HG02759 (cell line): Measurements from ENCODE around the gene UGT1A10.

Experiments used
- ATAC-seq: cut with Tn5 transposase; IDR thresholded peaks from one replicate; pipeline ENCODE4 v1.9.1; 2021; ENCODE audit warnings: mild to moderate bottlenecking, moderate library complexity; ENCODE audit not compliant: unreplicated experiment

Gene UGT1A10

DNA sequence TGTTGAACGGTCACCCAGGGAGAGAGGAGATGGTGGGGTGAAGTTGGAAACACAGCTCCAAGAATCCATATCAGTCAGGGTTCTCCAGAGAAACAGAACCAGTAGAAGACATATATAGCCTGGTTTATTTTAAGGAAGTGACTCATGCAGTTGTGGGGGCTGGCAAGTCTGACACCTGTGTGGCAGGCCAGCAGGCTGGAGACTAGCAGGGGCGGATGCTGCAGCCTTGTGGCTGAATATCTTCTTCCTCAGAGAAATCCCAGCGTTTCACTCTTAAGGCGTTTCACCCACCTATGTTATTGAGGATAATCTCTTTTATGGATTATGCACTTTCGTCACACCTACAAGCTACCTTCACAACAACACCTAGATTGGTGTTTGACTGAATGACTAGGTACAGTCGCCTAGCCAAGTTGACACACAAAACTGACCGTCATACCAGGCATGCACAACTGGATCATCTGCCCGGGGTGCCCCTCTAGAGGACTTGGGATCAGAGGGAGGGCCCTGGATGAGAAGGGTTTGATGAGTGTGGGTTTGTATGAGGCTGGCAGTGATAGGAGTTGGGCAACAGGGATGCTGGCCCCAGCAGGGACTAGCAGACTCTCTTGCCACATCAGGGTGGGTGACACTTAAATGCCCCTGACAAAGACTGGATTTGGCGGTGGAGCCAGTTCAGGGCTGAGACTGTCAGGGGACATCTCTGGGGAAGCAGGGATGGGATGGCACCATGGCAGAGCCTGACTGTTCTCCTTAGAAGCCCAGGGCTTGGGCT is 165.3 kb downstream of the UGT1A10 start:
- no peak for ATAC-seq

DNA sequence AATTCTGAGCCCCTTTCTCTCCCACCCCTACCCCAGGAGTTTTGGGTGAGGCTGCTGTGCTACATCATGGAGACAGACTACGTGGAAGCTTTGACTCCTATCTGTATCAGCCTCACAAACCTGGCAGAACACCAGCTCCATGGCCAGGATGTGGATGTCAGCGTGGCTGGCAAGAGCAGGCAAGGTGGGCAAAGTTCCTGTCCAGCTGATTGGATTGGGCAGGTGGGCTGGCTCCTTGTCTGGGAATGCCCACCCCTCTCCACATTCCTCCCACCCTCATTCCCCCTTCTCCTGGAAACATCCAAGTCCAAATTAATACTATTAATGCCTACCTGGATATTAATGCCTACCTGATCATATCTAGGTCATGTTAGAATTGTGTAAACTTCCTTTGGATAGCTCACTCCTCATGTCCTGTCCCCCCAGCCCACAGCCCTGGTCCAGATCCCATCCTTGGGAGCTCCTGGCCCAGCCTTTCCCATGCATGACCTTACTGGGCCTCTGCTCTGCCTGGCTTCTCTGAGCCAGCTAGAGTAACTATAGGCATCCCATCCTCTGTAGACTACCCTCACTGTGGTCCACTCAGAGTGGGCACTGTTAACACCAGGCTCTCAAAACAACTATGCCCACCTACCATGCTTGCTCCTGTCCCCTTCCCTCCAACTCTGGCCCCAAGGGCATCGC is 166.0 kb downstream of the UGT1A10 start:
- no peak for ATAC-seq

DNA sequence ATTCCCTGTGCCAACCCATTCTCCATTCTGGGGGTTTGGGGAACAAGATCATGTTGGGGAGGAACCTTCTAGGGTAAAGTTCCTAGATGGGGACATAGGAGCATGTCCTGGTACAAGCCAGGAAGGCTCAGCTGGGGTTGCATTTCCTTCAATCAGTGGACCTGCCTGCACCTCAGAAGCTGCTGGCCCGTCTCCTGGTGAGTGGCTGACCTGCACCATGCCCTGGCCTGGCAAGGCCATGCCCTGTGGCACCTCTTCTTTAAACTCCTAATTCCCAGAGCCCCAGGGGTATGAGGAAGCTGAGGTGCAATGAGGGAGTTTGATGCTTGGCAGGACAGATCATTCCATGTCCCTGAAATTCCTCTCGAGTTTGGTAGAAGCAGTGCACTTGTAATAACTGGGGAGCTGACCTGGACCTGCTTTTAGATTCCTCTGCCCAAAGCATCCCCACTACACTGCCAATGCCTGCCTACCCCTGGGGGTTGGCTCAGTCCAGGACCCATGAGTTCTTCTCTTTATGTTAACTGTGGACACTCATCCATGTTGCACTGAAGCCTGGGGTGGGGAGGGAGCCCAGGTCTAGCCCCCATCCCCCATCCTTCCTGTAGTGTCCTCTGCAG is 167.2 kb downstream of the UGT1A10 start:
- ATAC-seq: no peak

DNA sequence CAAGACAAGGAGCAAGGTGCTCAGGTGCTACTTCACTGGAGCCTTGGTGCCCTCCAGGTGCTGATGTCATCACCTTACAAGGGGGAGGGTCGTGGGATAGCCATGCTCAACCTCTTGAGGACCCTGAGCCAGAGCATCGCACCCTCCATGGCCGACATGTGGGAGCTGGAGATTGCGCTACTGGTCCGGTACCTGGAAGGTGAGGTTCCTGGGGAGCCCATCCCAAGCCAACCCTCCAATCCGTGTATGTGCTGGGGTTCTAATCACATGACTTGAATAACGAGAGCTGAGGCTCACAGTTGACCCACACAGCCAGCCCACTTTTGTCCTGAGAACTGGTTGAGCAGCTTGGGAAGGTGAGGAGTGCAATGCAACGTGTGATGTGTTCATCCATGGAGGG is 167.7 kb downstream of the UGT1A10 start:
- ATAC-seq: no peak

DNA sequence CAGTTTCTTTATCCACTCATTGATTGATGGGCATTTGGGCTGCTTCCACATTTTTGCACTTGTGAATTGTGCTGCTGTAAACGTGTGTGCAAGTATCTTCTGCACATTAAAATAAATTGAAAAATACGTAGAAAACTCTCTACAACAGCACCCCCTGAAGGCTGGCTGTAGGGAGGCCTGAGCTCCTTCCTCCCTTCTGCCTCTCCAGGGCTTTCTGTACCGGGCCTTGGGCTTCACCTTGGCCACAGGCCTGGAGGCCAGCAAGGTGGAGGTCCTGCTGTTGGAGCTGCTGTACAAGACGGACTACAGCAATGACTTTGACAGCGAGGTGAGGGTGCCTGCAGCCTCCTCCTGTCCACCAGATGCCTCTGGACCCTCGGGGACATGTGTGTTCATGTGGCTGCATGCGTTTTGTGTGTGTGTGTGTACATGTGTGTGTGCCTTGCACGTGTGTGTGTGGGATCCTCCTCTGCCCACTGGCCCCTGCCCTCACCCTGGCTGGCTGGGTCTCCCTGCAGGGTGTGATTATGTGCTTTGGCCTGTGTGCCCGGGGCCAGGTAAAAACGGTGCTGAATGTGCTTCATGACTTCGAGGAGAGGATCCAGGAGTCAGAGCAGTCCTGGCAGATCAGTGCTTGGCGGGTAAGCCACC is 171.1 kb downstream of the UGT1A10 start:
- no peak for ATAC-seq

DNA sequence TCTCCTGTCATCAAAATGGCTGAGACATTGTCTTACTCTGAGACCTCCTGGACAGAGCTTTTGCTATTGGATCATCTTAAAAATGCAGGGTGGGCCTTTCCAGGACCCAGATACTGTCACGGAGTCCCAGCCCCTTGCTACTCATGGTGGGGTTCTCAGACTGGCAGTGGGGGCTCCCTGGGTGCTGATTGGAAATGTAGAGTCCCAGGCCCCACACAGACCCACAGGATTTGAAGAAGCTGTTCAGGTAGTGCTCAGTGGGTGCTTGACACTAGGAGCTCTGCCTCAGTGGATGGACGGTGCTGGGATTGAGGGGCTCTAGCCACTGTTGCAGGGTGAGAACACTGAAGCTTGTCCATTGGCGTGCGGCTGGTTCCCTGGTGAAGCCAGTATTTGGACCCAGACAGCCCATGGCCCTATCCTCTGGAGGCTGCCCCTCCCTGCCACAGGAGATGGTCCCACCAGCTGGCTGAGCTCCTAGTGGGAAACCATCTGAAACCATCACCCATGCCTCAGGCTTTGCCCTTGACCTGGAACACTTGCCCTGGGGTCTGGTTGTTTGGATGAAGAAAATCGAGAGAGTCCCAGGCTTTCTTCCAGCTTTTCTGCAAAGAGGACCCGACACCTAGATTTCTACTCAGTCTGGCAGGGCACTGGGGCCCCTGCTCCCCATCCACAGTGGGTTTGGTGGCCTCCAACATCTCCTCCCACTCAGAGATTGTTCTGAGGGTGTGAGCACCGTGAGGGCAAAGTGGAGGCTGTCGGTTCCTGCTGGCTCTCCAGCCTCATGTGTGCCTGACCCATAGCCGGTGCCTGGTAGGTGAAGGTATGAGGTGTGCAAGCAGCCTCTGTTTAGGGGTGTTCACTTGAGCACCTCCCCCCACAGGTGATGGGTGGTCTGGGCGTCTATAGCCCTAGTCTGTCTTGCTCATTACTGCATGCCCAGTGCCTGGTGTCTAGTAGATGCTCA is 172.0 kb downstream of the UGT1A10 start:
- ATAC-seq: no peak

DNA sequence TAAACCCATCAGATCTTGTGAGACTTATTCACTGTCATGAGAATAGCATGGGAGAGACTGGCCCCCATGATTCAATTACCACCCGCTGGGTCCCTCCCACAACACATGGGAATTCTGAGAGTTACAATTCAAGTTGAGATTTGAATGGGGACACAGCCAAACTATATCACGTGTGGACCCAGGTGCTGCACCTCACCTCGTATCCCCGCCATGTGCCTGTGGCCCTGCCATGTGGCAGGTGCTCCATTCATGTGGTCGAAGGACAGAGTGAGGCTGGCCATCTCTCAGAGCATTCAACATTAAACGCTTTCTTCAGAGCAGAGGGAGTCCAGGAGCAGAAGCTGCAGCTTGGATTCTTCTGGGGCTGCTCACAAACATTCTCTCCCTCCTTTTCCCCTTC is 174.1 kb downstream of the UGT1A10 start:
- ATAC-seq: no peak

DNA sequence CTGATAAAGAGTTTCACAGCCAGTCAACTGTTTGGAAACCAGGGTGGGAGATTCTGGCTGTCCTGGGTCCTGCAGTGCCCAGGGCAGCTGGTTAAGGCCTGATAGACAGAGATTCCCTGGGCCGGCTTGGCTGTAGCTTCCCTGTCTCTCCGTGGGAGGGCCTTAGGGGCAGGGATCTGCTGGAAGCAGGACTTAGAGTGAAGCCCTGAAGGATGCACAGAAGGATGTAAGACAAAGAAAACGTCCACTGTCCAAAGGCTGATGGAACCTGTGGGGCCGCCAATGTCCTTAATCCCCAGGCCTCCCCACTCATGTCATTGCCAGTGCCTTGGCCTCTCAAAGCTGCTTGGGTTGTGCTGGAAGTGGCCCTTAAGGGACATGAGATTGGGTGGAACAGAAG is 174.8 kb downstream of the UGT1A10 start:
- ATAC-seq: no peak

DNA sequence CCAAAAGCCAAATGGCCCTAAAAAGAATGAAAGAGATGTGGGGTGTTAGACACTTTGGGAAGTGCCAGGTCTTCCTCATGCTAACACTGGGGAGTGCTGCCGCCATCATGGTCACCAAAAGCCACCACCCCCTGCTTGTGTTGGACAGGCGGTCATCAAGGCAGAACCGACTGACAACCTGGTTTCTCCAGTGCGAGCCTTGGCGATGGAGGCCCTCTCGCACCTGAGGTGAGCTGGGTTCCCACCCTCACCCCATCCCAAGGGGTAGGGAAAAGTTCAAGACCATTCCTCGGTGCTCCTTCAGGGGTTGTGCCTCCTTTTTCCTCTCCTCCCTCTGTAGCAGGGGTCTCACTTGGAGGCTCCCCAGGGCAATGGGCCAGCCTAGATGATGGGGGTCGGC is 175.5 kb downstream of the UGT1A10 start:
- no peak for ATAC-seq

DNA sequence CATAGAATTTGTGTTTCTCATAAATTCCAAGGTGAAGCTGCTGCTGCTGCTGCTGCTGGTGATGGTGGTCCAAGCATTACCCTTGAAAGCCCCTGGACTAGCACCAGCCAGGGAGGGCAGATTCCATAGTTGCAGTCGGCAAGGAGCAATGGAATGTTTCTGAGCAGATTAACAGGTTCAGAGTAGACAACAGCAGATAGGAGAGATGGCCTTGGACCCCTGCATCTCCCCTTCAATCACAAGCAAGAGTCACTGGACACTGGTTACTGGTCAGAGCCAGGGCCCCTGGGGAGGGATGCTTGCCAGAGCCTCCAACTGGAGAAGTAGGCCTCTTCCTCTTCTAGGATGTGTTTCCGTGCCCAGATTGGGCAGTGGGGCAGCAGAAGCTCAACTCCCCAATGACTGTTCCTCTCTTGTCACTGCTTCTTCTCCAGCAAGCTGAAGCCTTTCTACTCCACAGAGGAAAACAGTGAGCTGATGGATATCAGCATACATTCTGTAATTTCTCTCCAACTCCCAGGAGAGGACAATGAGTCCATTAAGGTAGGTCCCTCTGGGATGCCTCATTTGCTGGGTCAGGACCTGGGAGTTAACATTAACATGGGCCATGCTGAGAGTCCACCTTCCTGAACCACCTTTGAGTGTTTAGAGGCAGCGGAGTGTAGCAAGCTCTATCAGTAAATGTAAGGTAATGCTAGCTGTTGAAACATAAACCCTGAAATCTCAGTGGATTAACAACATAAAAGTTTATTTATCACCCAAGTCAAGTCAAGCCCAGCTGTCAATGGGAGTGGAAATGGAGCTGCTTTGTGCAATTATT is 177.2 kb downstream of the UGT1A10 start:
- ATAC-seq: no peak

DNA sequence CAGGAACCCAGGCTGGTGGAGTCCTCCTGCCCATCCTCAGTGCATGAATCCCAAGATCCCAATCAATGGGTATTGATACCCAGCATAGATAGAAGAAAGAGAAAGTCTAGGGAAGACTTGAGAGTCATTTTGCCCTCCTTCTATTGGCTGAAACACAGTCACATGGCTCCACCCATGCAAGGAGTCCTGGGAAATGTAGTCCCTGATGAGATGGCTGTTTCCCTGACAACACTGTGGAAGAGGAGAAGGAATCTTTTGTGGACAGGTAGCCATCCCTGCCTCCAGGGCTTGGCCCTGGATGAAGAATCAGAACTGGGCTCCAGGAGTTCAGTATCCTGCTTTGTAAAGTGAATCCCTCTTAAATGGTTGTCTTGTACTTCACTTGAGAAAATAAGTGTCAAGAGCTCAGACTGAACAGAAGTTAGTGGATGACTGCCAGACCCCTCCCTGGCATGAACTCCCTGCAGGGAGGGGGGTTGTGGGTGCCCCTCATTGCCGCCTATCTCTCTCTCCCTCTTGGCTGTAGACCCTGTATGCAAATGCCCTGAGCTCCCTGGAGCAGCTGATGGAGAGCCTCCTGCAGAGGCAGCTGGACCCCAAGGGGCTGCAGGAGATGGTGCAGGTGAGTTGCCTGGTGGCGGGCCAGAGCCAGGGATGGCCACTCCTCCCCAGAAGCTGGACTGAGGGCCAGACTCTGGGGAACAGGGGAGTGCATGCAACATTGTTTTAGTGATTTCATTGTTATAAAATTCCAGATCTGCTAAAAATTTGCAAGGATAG is 178.0 kb downstream of the UGT1A10 start:
- ATAC-seq: no peak

DNA sequence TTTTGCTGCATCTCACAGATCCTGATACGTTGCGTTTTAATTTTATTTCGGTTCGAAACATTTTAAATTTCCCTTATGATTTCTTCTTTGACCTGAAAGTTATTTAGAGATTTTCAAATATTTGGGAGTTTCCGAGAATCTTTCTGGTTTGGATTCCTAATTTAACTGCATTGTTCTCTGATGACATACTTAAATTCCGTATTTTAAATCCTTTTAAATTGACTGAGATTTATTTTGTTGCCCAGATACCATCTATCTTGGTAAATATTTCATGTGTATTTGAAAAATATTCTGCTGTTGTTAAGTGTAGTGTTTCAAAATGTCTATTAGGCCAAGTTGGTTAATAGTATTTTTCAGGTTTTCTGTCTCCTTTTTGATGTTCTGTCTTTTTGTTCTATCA is 179.6 kb downstream of the UGT1A10 start:
- no peak for ATAC-seq

DNA sequence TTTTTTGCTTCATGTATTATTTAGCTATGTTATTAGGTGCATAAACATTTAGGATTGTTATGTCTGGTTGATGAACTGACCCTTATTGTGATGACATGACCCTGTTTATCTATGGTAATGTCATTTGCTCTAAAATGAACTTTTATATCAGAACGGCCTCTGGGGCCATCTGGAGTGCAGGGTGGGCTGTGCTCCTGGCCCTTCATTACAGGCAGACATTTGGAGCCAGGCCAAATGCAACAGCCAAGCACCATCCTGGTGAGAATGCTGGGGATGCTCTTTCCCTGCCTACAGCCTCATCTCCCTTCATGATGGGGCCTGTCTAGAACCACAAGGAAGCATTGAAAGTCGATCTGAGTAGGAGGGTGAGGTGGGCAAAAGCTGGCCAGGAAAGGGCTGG is 180.1 kb downstream of the UGT1A10 start:
- no peak for ATAC-seq

DNA sequence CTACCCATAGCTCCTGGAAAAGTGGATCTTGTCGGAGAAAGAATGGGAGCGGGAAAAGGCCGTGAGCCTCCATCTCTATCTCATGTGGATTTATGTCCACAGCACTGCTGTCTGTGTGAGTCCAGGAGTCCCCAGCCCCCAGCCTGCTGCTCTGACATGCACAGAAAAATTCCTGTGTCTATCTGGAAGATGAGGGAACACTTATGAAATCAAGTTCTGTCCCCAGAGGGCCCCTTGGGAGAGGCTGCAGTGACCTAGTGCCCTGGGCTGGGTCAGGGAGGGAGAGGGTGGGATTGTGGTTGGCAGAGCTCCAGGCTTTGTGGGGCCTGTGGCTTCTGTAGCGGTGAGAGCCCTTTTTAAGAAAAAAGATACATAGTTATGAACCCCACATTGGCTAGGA is 180.5 kb downstream of the UGT1A10 start:
- ATAC-seq: no peak

DNA sequence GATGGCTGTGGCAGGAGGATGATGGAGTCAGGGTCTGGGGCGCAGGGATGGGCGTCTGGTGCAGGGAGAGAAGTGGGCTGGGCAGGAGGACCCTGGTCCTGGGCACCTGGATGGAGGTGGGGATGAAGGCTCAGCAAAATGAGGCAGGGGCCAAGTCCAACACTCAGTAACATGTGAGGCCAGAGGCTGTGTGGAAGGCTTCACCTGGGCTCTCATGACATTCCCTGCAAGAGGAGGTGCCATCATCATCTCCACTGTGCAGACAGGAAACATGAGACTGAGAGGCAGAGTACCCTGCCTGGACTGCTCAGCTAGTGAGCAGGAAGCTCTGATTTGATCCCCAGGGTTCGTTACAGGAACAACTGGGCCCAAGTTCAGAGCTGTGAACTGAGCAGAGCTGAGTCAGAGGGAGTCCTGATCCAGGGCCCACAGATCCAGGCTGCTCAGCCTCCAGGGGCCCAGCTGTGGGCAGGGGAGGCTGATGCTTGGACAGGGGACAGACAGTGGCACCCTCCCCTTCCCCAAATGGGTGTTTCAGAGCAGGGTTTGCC is 181.2 kb downstream of the UGT1A10 start:
- ATAC-seq: no peak

DNA sequence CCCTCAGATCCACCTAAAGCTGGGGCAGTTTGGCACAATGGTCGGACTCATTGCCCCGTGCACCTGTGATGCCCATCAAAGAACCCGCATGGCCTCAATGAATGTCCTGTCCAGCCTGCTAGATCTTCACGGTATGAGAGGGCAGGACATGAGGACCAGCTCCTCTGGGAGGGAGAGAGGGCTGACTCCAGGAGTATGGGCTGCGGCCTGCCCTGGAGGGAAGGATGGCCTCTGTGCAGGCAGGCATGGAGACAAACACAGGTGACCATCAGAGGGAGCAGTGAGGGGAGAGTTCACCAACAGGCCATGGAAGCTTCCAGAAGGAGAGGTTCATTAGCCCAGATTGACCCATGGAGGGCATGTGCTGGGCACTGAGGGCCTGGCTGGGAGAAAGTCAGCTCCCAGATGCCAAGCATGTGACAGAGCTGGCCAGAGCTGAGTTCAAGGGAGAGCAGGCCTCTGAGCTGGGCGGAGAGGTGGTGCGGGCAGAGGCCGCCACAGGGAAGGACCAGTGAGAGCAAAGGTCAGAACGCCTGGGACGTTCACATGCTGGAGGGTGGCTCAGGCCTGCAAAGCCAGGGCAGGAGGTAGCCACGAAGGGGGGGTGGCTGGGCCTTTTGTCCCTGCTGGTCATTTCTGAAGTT is 181.9 kb downstream of the UGT1A10 start:
- no peak for ATAC-seq

DNA sequence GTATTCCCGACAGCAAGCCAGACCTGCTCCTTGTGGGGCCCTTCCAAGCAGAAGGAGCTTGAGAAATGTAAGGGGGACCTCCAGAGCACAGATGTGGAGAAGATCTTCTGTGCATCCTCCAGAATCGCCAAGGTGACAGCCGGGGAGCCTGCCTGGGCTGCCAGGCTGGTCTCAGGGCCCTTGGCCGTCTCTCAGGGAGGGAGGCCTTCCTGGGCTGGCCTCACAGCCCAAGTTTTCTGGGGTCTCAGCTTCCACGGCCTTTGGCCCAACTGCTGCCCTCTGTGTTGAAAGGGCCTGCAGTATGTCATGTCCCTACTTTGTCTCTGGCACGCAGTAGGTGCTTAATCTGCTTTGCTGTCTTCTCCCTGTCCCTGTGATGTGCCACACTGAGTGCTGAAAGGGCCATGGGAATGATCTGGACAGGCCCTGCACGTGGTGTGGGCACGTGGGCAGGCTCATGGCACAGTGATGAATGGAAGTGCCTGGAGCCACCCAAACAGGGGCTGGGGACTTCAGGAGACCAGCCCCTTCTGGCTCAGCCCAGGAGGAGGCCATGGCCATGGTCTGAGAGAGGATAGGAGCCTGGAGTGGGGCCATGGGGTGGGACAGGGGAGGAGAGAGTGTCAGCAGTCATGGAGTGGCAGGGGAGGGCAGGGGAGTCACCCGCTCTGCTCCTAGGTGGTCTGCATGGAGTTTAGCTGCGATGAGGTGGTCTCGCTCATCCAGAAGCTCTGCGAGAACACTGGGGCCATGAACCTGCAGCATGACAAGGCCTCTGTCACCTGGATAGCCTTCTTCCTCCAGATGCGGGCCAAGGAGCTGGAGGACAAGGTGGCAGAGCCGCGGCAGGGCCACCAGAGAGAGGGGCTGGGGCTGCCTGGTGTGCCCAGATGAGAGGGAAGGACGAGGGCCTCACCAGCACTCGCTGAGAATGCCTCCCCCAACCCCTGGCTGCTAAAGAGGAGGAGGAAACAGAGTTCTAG is 182.7 kb downstream of the UGT1A10 start:
- ATAC-seq: no peak
